Adrenal gland (tissue), 12 donors: ENCODE measurements around the gene TMC1. TPM values are rescaled to one million over a fixed set of nuclear protein-coding genes. Genes with fewer than 3 reads are reported as not detected.

Source experiments
- DNase-seq, 7 donors: peaks; one replicate each; pipeline ENCODE4 v3.0.0-alpha.2; 2019 to 2020
- H3K27ac ChIP-seq, 5 donors: fragments of 200-600 bp; sonication (generic) in 4 of 5; 1 replicate in 3 of 5; 2 replicates in 2 of 5; pipeline versions ENCODE4 v1.5.1 to v1.8.0; 2016 to 2020; ENCODE audit warnings: mild to moderate bottlenecking in 1 of 5
- H3K27me3 ChIP-seq: fragments of 200-600 bp; 2 replicates; pipeline ENCODE4 v1.8.0; 2021
- H3K36me3 ChIP-seq, 2 donors: fragments of 200-600 bp; replicated peaks in 1 of 2; 1 replicate in 1 of 2; 2 replicates in 1 of 2; pipeline versions ENCODE4 v1.5.1 to v1.8.0; 2018 to 2022
- H3K4me1 ChIP-seq, 2 donors: fragments of 200-600 bp; replicated peaks in 1 of 2; 1 replicate in 1 of 2; 2 replicates in 1 of 2; pipeline versions ENCODE4 v1.5.1 to v1.8.0; 2018 to 2021
- H3K4me3 ChIP-seq, 4 donors: fragments of 200-600 bp; sonication (generic) in 3 of 4; one replicate each; pipeline ENCODE4 v1.5.1; 2016 to 2018
- H3K9me3 ChIP-seq, 3 donors: fragments of 200-600 bp; sonication (generic) in 1 of 3; replicated peaks in 1 of 3; 1 replicate in 2 of 3; 2 replicates in 1 of 3; pipeline versions ENCODE4 v1.5.1 to v1.8.0; 2016 to 2021
- POLR2A ChIP-seq, 2 donors: fragments of 450-650 bp; IDR thresholded peaks; one replicate each; pipeline ENCODE4 v1.6.1; 2017; ENCODE audit warnings: antibody characterized with exemption in 2 of 2, mild to moderate bottlenecking in 2 of 2, moderate library complexity in 1 of 2
- WGBS, 4 donors: extraction: QIAGEN DNeasy Blood & Tissue Kit in 2 of 4; methylation state at CpG; one replicate each; pipeline versions ENCODE4 v1.1.5 to v1.1.7; 2013 to 2017; 5-methylcytosine and 5-hydroxymethylcytosine counted together
- intact Hi-C, 2 donors: fragments of 100-400 bp; cut with DNase I; formaldehyde crosslinking; loops; one replicate each; pipeline versions ENCODE4 v1.14.1 to v1.15.0; 2022 to 2023
- polyA plus RNA-seq, 3 donors: library from polyadenylated mRNA; stranded (reverse); fragments of 200-250 nt in 2 of 3; fragments of 350-450 nt in 1 of 3; fragmentation: Illumina TruSeq in 1 of 3; extraction: RNeasy Lipid Tissue Mini Kit (QIAGEN cat#74804) in 1 of 3; gene quantifications; one replicate each; pipeline ENCODE4 v1.2.3, GENCODE V29; 2013 to 2014
- total RNA-seq, 9 donors: library from RNA; depleted of rRNA in 4 of 9; stranded (reverse); fragments of >200 nt in 4 of 9; fragments of 120-200 nt in 1 of 9; fragmentation: NEBNext Ultra II Directional in 1 of 9; extraction: Animal tissue kit (Norgen Biotek cat#: 25700) in 1 of 9; gene quantifications; one replicate each; pipeline versions ENCODE4 v1.1.0 to v1.2.4, GENCODE V29; 2013 to 2023
- TF ChIP-seq, protein P1 (sequence below), 6 experiments: fragments of 450-650 bp in 4 of 6; fragments of 200-600 bp in 2 of 6; sonication (generic) in 1 of 6; IDR thresholded peaks; 1 replicate in 5 of 6; 2 replicates in 1 of 6; pipeline versions ENCODE4 v1.5.1 to v1.8.0; 2016 to 2021; ENCODE audit warnings: antibody characterized with exemption in 6 of 6, mild to moderate bottlenecking in 2 of 6, moderate library complexity in 1 of 6
- donor health status: healthy with polysubstance abuse.
- donor health status: Bipolar disorder and iron deficiency.
- donor health status: DM: yes; HTN: yes; CAD: no.
- donor health status: DM: no; HTN: no; CAD: no.
- donor health status: DM: no; HTN: no; CAD: no.
- donor health status: DM: yes; HTN: yes; CAD: no.

Gene TMC1
- total and polyA plus RNA-seq, 12 donors: 0.22 to 1.5 (median 0.50) TPM; not detected in 7

DNA sequence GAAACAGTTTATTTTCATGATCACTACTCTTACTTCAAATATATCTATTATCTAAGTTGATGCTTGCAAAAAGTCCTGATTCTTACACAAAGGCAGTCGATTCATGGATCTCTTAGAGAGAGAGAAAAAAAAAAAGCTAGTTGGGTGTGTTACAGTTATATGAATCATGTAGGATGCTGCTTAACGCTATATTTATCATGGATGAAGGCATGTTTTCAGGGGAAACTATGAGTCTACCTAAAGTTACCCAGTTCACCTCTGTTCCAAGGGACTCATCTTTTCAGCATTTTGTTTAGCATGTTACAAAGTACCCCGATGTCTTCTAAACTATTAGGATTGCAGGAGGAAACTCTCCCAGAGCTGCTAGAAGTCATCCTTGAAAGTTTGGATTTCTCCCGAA is 13.5 kb downstream of the TMC1 start:
- no peaks in the 10 kb centered on the region for H3K27me3 ChIP-seq
- WGBS, 4 donors: 79 to 84% (median 80%) methylated on average over 4 of the region's 4 CpGs
- no peak for DNase-seq
- TF ChIP-seq, protein P1, sequence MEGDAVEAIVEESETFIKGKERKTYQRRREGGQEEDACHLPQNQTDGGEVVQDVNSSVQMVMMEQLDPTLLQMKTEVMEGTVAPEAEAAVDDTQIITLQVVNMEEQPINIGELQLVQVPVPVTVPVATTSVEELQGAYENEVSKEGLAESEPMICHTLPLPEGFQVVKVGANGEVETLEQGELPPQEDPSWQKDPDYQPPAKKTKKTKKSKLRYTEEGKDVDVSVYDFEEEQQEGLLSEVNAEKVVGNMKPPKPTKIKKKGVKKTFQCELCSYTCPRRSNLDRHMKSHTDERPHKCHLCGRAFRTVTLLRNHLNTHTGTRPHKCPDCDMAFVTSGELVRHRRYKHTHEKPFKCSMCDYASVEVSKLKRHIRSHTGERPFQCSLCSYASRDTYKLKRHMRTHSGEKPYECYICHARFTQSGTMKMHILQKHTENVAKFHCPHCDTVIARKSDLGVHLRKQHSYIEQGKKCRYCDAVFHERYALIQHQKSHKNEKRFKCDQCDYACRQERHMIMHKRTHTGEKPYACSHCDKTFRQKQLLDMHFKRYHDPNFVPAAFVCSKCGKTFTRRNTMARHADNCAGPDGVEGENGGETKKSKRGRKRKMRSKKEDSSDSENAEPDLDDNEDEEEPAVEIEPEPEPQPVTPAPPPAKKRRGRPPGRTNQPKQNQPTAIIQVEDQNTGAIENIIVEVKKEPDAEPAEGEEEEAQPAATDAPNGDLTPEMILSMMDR (IDR thresholded peaks at IDR 0.05): no peak
- no peak for TF ChIP-seq POLR2A (IDR thresholded peaks at IDR 0.05)
- H3K4me3 ChIP-seq: no peak overlapping the region
- intact Hi-C loops: no loop called here
- no peaks in the 10 kb centered on the region for H3K36me3 ChIP-seq
- no peaks in the 10 kb centered on the region for H3K9me3 ChIP-seq
- H3K4me1 ChIP-seq: no peaks in the 10 kb centered on the region
- H3K27ac ChIP-seq: no peak overlapping the region

GRCh38 chr9:72537011-72537545 is 15.7 kb downstream of the TMC1 start:
- Histone ChIP-seq H3K4me1 (no peaks in the 10 kb centered on the region), H3K27ac (no peak overlapping the region), H3K36me3 (no peaks in the 10 kb centered on the region), H3K27me3 (no peaks in the 10 kb centered on the region), H3K4me3 (no peak overlapping the region), H3K9me3 (no peaks in the 10 kb centered on the region)
- TF ChIP-seq POLR2A (IDR thresholded peaks at IDR 0.05): no peak
- TF ChIP-seq, protein P1 (IDR thresholded peaks at IDR 0.05): no peak
- DNase-seq: no peak
- intact Hi-C loops: no loop called here

DNA sequence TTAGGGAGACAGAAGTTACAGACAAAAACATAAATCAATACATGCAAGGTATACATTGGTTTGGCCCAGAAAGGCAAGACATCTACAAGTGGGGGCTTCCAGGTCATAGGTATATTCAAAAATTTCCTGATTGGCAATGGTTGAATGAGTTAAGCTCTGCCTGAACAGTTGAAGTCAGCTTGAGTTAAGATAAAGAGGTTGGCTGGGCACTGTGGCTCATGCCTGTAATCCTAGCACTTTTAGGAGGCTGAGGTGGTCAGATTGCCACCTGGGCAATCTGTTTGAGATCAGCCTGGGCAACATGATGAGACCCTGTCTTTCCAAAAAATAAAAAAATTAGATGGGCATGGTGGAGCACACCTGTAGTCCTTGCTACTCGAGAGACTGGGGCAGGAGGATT is 16.3 kb downstream of the TMC1 start:
- WGBS, 4 donors: 90 to 100% (median 94%) methylated on average over 1 of the region's 1 CpG
- no peak for DNase-seq
- H3K27ac ChIP-seq: no peak overlapping the region

DNA sequence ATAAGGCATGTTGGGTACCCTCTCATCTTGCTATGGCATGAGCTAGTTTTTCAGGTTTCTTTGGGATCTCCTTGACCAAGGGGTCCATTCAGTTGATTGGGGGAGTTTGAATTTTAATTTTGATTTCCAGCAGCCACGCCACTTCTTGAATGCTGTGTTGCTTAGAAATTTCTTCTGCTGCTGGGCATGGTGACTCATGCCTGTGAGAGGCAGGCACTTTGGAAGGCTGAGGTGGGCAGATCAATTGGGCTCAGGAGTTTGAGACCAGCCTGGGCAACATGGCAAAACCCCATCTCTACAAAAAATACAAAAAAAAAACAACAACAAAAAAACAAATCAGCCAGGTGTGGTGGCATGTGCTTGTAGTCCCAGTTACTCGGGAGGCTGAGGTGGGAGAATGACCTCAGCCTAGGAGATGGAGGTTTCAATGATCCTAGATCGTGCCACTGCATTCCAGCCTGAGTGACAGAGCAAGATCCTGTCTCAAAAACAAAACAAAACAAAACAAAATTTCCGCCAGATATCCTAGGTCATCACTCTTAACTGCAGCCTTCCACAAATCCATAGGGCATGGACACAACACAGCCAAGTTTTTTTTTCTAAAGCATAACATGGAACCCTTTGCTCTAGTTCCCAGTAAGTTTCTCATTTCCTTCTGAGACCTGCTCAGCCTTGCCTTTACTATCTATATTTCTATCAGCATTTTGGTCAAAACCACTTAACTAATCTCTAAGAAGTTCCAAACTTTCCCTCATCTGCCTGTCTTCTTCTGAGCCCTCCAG is 17.7 kb downstream of the TMC1 start:
- Histone ChIP-seq H3K4me3 (no peak overlapping the region), H3K27me3 (no peaks in the 10 kb centered on the region), H3K27ac (no peak overlapping the region), H3K9me3 (no peaks in the 10 kb centered on the region), H3K4me1 (no peaks in the 10 kb centered on the region), H3K36me3 (no peaks in the 10 kb centered on the region)
- intact Hi-C loops: no loop called here
- TF ChIP-seq, protein P1 (IDR thresholded peaks at IDR 0.05): no peak
- no peak for TF ChIP-seq POLR2A (IDR thresholded peaks at IDR 0.05)
- WGBS, 4 donors: 90 to 93% (median 91%) methylated on average over 4 of the region's 4 CpGs
- DNase-seq: no peak

More for the DNA sequence above, 16.3 kb downstream of the TMC1 start:
- H3K27me3 ChIP-seq: no peaks in the 10 kb centered on the region
- intact Hi-C loops: no loop called here
- TF ChIP-seq, protein P1 (IDR thresholded peaks at IDR 0.05): no peak
- TF ChIP-seq POLR2A (IDR thresholded peaks at IDR 0.05): no peak
- no peaks in the 10 kb centered on the region for H3K9me3 ChIP-seq
- no peak overlapping the region for H3K4me3 ChIP-seq
- H3K36me3 ChIP-seq: no peaks in the 10 kb centered on the region
- no peaks in the 10 kb centered on the region for H3K4me1 ChIP-seq
